Transverse colon (tissue), 4 donors: ENCODE measurements around the gene BASP1. TPM values are rescaled to one million over a fixed set of nuclear protein-coding genes. Genes with fewer than 3 reads are reported as not detected.
"Not testable (repeated sequence)": the region's sequence is repeated elsewhere in the genome, so short reads cannot be mapped to it uniquely, and the experiment has no call there.

ENCODE experiments used
- DNase-seq: peaks from one replicate; pipeline ENCODE4 v3.0.0-alpha.2; 2019
- H3K27ac ChIP-seq, 4 donors: fragments of 200-600 bp; sonication (generic); 2 replicates each; pipeline ENCODE4 v1.5.1; 2016 to 2018; ENCODE audit warnings: inconsistent platforms in 4 of 4
- H3K27me3 ChIP-seq: fragments of 200-600 bp; sonication (generic); 2 replicates; pipeline ENCODE4 v1.5.1; 2017; ENCODE audit warnings: inconsistent platforms
- H3K36me3 ChIP-seq, 4 donors: fragments of 200-600 bp; sonication (generic); 2 replicates each; pipeline ENCODE4 v1.5.1; 2017 to 2019; ENCODE audit warnings: inconsistent platforms in 4 of 4
- H3K4me1 ChIP-seq, 4 donors: fragments of 200-600 bp; sonication (generic); 2 replicates each; pipeline ENCODE4 v1.5.1; 2017 to 2020; ENCODE audit warnings: inconsistent platforms in 4 of 4
- H3K4me3 ChIP-seq, 4 donors: fragments of 200-600 bp; sonication (generic); 1 replicate in 1 of 4; 2 replicates in 3 of 4; pipeline versions ENCODE4 v1.5.1 to v1.6.1; 2017 to 2019; ENCODE audit warnings: inconsistent platforms in 4 of 4
- H3K9me3 ChIP-seq, 2 donors: fragments of 200-600 bp; sonication (generic); 2 replicates each; pipeline ENCODE4 v1.5.1; 2017 to 2019; ENCODE audit warnings: inconsistent platforms in 2 of 2
- EP300 ChIP-seq: sonication (generic); formaldehyde crosslinking; IDR thresholded peaks from one replicate; pipeline ENCODE4 v1.6.1; 2017; ENCODE audit warnings: antibody characterized with exemption, low read depth
- POLR2A ChIP-seq: fragments of 450-650 bp; IDR thresholded peaks from one replicate; pipeline ENCODE4 v1.6.1; 2016; ENCODE audit warnings: antibody characterized with exemption, mild to moderate bottlenecking, moderate library complexity
- POLR2AphosphoS5 ChIP-seq, 3 donors: sonication (generic); formaldehyde crosslinking; IDR thresholded peaks; one replicate each; pipeline ENCODE4 v1.6.1; 2016; ENCODE audit warnings: antibody characterized with exemption in 3 of 3
- WGBS, 2 donors: methylation state at CpG; one replicate each; pipeline ENCODE4 v1.1.5; 2018; ENCODE audit warnings: low coverage in 1 of 2; 5-methylcytosine and 5-hydroxymethylcytosine counted together
- in situ Hi-C, 4 donors: fragments of 200-750 bp; cut with MboI; loops; one replicate each; pipeline versions ENCODE4 v1.15.0 to v1.15.1; 2017; ENCODE audit warnings: low sequenced_read_pairs in 3 of 4, low pct_ligation_motif_present in 1 of 4, low pct_unique_long_range_greater_than_20kb in 1 of 4
- intact Hi-C: fragments of 100-400 bp; cut with DNase I; formaldehyde crosslinking; loops from one replicate; pipeline ENCODE4 v1.15.1; 2023; ENCODE audit warnings: low total_unique reads
- total RNA-seq, 4 donors: library from RNA; depleted of rRNA; stranded (reverse); fragments of >200 nt; gene quantifications; one replicate each; pipeline ENCODE4 v1.1.0, GENCODE V29; 2016
- TF ChIP-seq, protein P1 (sequence below), 5 experiments: fragments of 200-600 bp in 3 of 5; fragments of 450-650 bp in 2 of 5; sonication (generic) in 3 of 5; IDR thresholded peaks; 1 replicate in 2 of 5; 2 replicates in 3 of 5; pipeline ENCODE4 v1.5.1; 2016 to 2017; ENCODE audit warnings: antibody characterized with exemption in 5 of 5, inconsistent platforms in 3 of 5, mild to moderate bottlenecking in 2 of 5, moderate library complexity in 1 of 5

Gene BASP1
- total RNA-seq, 4 donors from 2014 or later = 1.5 to 36.4 (median 9.2) TPM

DNA sequence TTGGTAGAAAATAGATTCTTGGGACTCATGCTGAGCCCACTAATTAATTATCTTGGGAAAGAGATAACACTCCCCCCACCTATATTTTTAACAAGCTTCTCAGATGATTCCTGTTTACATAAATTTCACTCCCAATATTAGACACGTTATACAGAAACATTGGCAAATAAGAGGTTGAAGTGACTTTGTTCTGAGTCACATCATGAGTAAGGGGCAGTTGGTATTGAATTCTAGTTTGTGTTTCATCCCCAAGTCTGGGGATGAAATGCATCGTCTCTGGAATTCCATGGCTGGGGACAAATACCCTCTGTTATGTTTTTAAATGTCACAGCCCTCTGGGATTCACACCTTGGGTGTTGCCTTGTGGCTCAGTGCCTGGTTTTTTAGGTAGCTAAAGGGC, 41.0 kb downstream of the BASP1 start:
- in situ Hi-C loops (no loop called here), intact Hi-C loops (no loop called here)
- H3K4me1 ChIP-seq = peaks cover 0 to 35% (median 9%) of the 10 kb centered on the region in 4 donors
- TF ChIP-seq, protein P1, sequence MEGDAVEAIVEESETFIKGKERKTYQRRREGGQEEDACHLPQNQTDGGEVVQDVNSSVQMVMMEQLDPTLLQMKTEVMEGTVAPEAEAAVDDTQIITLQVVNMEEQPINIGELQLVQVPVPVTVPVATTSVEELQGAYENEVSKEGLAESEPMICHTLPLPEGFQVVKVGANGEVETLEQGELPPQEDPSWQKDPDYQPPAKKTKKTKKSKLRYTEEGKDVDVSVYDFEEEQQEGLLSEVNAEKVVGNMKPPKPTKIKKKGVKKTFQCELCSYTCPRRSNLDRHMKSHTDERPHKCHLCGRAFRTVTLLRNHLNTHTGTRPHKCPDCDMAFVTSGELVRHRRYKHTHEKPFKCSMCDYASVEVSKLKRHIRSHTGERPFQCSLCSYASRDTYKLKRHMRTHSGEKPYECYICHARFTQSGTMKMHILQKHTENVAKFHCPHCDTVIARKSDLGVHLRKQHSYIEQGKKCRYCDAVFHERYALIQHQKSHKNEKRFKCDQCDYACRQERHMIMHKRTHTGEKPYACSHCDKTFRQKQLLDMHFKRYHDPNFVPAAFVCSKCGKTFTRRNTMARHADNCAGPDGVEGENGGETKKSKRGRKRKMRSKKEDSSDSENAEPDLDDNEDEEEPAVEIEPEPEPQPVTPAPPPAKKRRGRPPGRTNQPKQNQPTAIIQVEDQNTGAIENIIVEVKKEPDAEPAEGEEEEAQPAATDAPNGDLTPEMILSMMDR (IDR thresholded peaks at IDR 0.05) = no peak
- no peak for TF ChIP-seq POLR2A
- TF ChIP-seq EP300 = no peak
- no peak for TF ChIP-seq POLR2AphosphoS5 (IDR thresholded peaks at IDR 0.05)
- H3K4me3 ChIP-seq = no peak overlapping the region
- H3K36me3 ChIP-seq = no peaks in the 10 kb centered on the region
- H3K27ac ChIP-seq = no peak overlapping the region
- H3K9me3 ChIP-seq = no peaks in the 10 kb centered on the region
- no peak for DNase-seq
- H3K27me3 ChIP-seq = no peaks in the 10 kb centered on the region
- WGBS, 2 donors = 77 to 78% methylated on average over 2 of the region's 2 CpGs

DNA sequence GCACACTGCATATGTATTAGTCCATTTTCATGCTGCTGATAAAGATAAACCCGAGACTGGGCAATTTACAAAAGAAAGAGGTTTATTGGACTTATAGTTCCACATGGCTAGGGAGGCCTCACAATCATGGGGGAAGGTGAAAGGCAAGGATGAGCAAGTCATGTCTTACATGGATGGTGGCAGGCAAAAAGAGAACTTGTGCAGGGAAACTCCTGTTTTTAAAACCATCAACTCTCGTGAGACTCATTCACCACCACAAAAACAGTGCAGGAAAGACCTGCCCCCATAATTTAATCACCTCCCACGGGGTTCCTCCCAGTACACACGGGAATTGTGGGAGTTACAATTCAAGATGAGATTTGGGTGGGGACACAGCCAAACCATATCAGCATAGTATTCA, 41.6 kb downstream of the BASP1 start:
- H3K4me1 ChIP-seq = peaks cover 0 to 35% (median 9%) of the 10 kb centered on the region in 4 donors
- H3K36me3 ChIP-seq, H3K27me3 ChIP-seq, H3K27ac ChIP-seq, H3K9me3 ChIP-seq, DNase-seq, in situ Hi-C loops, intact Hi-C loops, H3K4me3 ChIP-seq: not testable (repeated sequence)
- WGBS, 2 donors = 67 to 86% methylated on average over 3 to 4 of the region's 4 CpGs

DNA sequence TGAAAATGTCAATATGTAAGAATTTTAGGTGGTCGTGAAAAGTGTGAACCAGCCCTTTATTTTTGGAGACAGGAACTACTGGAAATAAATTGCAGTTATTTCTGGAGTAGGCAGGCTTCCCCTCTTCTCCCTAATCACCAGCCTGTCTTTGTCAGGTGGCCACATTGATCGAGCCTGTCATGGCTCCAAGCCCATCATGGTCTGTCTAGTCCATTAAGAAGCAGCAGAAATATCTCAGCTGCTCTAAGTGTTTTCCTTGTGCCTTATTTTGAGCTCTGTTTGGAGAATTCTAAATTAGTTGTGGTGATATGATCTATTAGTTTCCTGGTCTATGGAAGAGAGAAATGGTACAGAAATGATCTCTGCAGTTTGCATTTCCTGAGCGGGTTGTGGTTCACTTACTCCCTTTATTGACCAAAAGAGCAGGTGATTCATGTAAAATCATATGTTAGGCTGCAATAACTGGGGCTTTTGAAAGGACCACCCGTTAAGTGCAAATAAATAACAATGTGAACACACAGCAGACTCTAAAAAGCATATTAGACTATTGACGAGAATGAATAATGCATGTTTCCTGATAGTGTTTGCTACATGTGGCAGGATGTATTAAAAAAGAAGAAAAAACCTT, 42.3 kb downstream of the BASP1 start:
- H3K9me3 ChIP-seq = no peaks in the 10 kb centered on the region
- H3K27me3 ChIP-seq = no peaks in the 10 kb centered on the region
- TF ChIP-seq EP300 (no peak), POLR2A (no peak), POLR2AphosphoS5 (IDR thresholded peaks at IDR 0.05) (no peak)
- TF ChIP-seq, protein P1 (IDR thresholded peaks at IDR 0.05) = no peak
- no peak for DNase-seq
- no peak overlapping the region for H3K4me3 ChIP-seq
- H3K4me1 ChIP-seq = peaks cover 0 to 35% (median 9%) of the 10 kb centered on the region in 4 donors
- in situ Hi-C loops (no loop called here), intact Hi-C loops (no loop called here)
- no peaks in the 10 kb centered on the region for H3K36me3 ChIP-seq
- 48 to 68% methylated on average over 5 of the region's 5 CpGs for WGBS, 2 donors
- H3K27ac ChIP-seq = no peak overlapping the region

DNA sequence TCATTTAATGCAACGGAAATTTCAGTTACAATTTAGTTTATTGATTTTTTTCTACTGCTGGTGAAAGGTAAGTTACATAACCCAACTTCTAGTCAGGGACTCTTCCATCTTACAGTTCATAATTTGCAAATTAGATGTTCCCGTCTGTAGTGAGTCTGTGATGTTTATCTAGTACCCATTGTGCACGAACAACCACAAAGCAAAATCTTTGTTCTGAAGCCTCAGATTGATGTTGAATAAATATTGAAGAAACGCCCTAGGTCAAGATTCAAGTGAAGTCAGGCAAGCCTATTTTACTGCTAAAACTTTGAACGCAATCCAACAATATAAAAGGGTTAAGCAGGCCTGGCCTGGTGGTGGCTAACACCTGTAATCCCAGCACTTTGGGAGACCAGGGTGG, 43.1 kb downstream of the BASP1 start:
- Histone ChIP-seq H3K27ac (no peak overlapping the region), H3K9me3 (no peaks in the 10 kb centered on the region), H3K27me3 (no peaks in the 10 kb centered on the region), H3K4me1 (peaks cover 0 to 35% (median 9%) of the 10 kb centered on the region in 4 donors), H3K36me3 (no peaks in the 10 kb centered on the region), H3K4me3 (no peak overlapping the region)
- TF ChIP-seq EP300 (no peak), POLR2A (no peak), POLR2AphosphoS5 (IDR thresholded peaks at IDR 0.05) (no peak)
- TF ChIP-seq, protein P1 (IDR thresholded peaks at IDR 0.05) = no peak
- intact Hi-C loops (no loop called here), in situ Hi-C loops (no loop called here)
- WGBS, 2 donors = 62 to 72% methylated on average over 4 to 5 of the region's 5 CpGs
- no peak for DNase-seq

DNA sequence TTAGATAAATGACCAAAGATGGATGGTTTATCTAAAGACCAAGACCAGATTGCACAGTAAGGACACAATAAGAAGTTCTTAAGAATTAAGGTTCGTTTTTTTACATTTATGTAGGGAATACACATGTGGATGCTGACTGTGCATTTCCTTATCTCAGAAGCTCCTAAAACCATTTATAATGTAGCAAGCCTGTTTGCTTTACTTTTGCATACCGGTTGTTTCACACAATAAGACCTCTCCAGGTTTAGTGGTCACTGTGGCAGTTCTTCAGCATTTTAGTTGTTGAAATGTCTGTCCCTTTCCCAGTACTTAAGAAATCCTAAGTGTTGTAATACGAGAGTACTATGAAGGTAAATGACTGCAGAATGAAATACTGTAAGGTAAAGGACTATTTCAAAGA, 43.6 kb downstream of the BASP1 start:
- DNase-seq = no peak
- H3K4me1 ChIP-seq = peaks cover 0 to 31% (median 9%) of the 10 kb centered on the region in 4 donors
- TF ChIP-seq POLR2AphosphoS5 (IDR thresholded peaks at IDR 0.05) (no peak), POLR2A (no peak), EP300 (no peak)
- TF ChIP-seq, protein P1 (IDR thresholded peaks at IDR 0.05) = no peak
- in situ Hi-C loops (no loop called here), intact Hi-C loops (no loop called here)
- H3K27ac ChIP-seq = no peak overlapping the region
- H3K36me3 ChIP-seq = no peaks in the 10 kb centered on the region
- no peaks in the 10 kb centered on the region for H3K27me3 ChIP-seq
- WGBS, 2 donors = 51 to 64% methylated on average over 3 of the region's 3 CpGs
- no peak overlapping the region for H3K4me3 ChIP-seq
- no peaks in the 10 kb centered on the region for H3K9me3 ChIP-seq
